Colonic mucosa (tissue), 4 donors: ENCODE measurements around the gene NUP153. TPM values are rescaled to one million over a fixed set of nuclear protein-coding genes. Genes with fewer than 3 reads are reported as not detected.
A peak's percentile ranks its signal among the peaks of the same experiment; 100 is the strongest.

Source experiments
- DNase-seq: peaks from one replicate; pipeline ENCODE4 v3.0.0-alpha.2; 2020
- H3K27ac ChIP-seq: fragments of 200-600 bp; one replicate; pipeline ENCODE4 v1.8.0; 2021
- H3K27me3 ChIP-seq: fragments of 200-600 bp; one replicate; pipeline ENCODE4 v1.8.0; 2021
- H3K36me3 ChIP-seq: fragments of 200-600 bp; one replicate; pipeline ENCODE4 v1.8.0; 2021
- H3K4me1 ChIP-seq: fragments of 200-600 bp; one replicate; pipeline ENCODE4 v1.8.0; 2021; ENCODE audit warnings: mild to moderate bottlenecking
- H3K4me3 ChIP-seq: fragments of 200-600 bp; one replicate; pipeline ENCODE4 v1.8.0; 2021
- H3K9ac ChIP-seq, 2 donors: one replicate each; pipeline ENCODE4 v1.7.0; 2013; ENCODE audit warnings: control low read depth in 2 of 2, low read depth in 2 of 2, low read length in 2 of 2
- H3K9me3 ChIP-seq: fragments of 200-600 bp; one replicate; pipeline ENCODE4 v1.8.0; 2021
- CTCF ChIP-seq: fragments of 200-600 bp; IDR thresholded peaks from one replicate; pipeline ENCODE4 v1.8.0; 2022; ENCODE audit warnings: antibody characterized with exemption, mild to moderate bottlenecking
- intact Hi-C: fragments of 100-400 bp; cut with DNase I; formaldehyde crosslinking; loops from one replicate; pipeline ENCODE4 v1.14.1; 2022
- total RNA-seq, 2 donors: library from RNA; stranded (reverse); fragmentation: NEBNext Ultra II Directional in 1 of 2; extraction: Animal tissue kit (Norgen Biotek cat#: 25700) in 1 of 2; gene quantifications; one replicate each; pipeline ENCODE4 v1.2.1, GENCODE V29; 2021
- donor health status: healthy.
- donor health status: DM: no; HTN: no; CAD: no.
- donor health status: DM: no; HTN: no; CAD: no.

NUP153 gene
- total RNA-seq, 2 donors from 2014 or later, result 29.8 to 31.7 TPM

- Histone ChIP-seq H3K36me3 (no peaks in the 10 kb centered on the region), H3K4me1 (no peaks in the 10 kb centered on the region), H3K27me3 (no peaks in the 10 kb centered on the region), H3K9ac (no peak overlapping the region), H3K4me3 (no peak overlapping the region), H3K9me3 (no peaks in the 10 kb centered on the region), H3K27ac (no peak overlapping the region)
- no peak for TF ChIP-seq CTCF
- no peak for DNase-seq
- intact Hi-C loops, result no loop called here
Observed at GRCh38 chr6:17610835-17611234, 95.9 kb downstream of the NUP153 start.

- H3K4me3 ChIP-seq, result no peak overlapping the region
- no peaks in the 10 kb centered on the region for H3K9me3 ChIP-seq
- H3K27ac ChIP-seq, result no peak overlapping the region
- H3K36me3 ChIP-seq, result no peaks in the 10 kb centered on the region
- TF ChIP-seq CTCF, result no peak
- peaks cover 17% of the 10 kb centered on the region for H3K4me1 ChIP-seq
- H3K27me3 ChIP-seq, result no peaks in the 10 kb centered on the region
- DNase-seq, result no peak
- intact Hi-C loops, result loop anchor here (10.0 kb wide), 2 partner anchors 48 to 98 kb away; partner anchors contain the start of gene NUP153
- no peak overlapping the region for H3K9ac ChIP-seq
Observed at GRCh38 chr6:17606606-17607005, 100.1 kb downstream of the NUP153 start.

- H3K4me1 ChIP-seq, result peaks cover 17% of the 10 kb centered on the region
- DNase-seq, result no peak
- no peak overlapping the region for H3K4me3 ChIP-seq
- H3K9me3 ChIP-seq, result no peaks in the 10 kb centered on the region
- TF ChIP-seq CTCF, result no peak
- H3K9ac ChIP-seq, result no peak overlapping the region
- no peak overlapping the region for H3K27ac ChIP-seq
- H3K36me3 ChIP-seq, result no peaks in the 10 kb centered on the region
- intact Hi-C loops, result loop anchor here (10.0 kb wide), 2 partner anchors 52 to 102 kb away; partner anchors contain the start of gene NUP153
- no peaks in the 10 kb centered on the region for H3K27me3 ChIP-seq
Observed at GRCh38 chr6:17602888-17603287, 103.8 kb downstream of the NUP153 start.

GRCh38 chr6:17601386-17601703 lies 105.4 kb downstream of the NUP153 start:
- no peak for DNase-seq
- no peak for TF ChIP-seq CTCF
- Histone ChIP-seq H3K9me3 (no peaks in the 10 kb centered on the region), H3K4me1 (peaks cover 17% of the 10 kb centered on the region), H3K4me3 (peak overlapping the region; percentile 94), H3K27me3 (no peaks in the 10 kb centered on the region), H3K27ac (peak overlapping the region; percentile 96), H3K36me3 (no peaks in the 10 kb centered on the region), H3K9ac (peak overlapping the region; percentile 90 to 94)
- intact Hi-C loops, result loop anchor here (10.0 kb wide), 2 partner anchors 53 to 103 kb away; partner anchors contain the start of gene NUP153

GRCh38 chr6:17600527-17601385 lies 106.0 kb downstream of the NUP153 start:
- Histone ChIP-seq H3K27ac (peak overlapping the region; percentile 96), H3K9me3 (no peaks in the 10 kb centered on the region), H3K27me3 (no peaks in the 10 kb centered on the region), H3K36me3 (no peaks in the 10 kb centered on the region), H3K4me1 (peaks cover 17% of the 10 kb centered on the region), H3K4me3 (peak overlapping the region; percentile 94), H3K9ac (peak overlapping the region; percentile 90 to 94)
- DNase-seq, result peak; percentile 54
- no peak for TF ChIP-seq CTCF
- intact Hi-C loops, result loop anchor here (10.0 kb wide), 2 partner anchors 54 to 104 kb away; partner anchors contain the start of gene NUP153
